Activated CD4-positive, alpha-beta T cell treated with anti-CD3 and anti-CD28 coated beads, Interleukin-2, amount 10 ng/mL, durations not matched to agents 7 days and 5 days (primary cell): ENCODE data around the gene SULT4A1. TPM values are rescaled to one million over a fixed set of nuclear protein-coding genes. Genes with fewer than 3 reads are reported as not detected.

Experiments used
- CTCF ChIA-PET: fragments of 350-600 bp; sonication (Branson Sonifier 250); formaldehyde crosslinking; loops from one replicate; lab custom pipeline; 2021; ENCODE audit warnings: antibody characterized with exemption; lab: Charles Lee
- POLR2A ChIA-PET: fragments of 350-600 bp; sonication (Branson Sonifier 250); formaldehyde crosslinking; loops from one replicate; lab custom pipeline; 2021; ENCODE audit warnings: antibody characterized with exemption; lab: Charles Lee
- DNase-seq: peaks from one replicate; pipeline ENCODE4 v3.0.0-alpha.2; 2020
- H3K27ac Mint-ChIP-seq: one replicate; pipeline ENCODE4 v1.8.0; 2021; ENCODE audit warnings: mild to moderate bottlenecking, moderate library complexity, mixed read lengths
- H3K27me3 Mint-ChIP-seq: one replicate; pipeline ENCODE4 v1.8.0; 2021; ENCODE audit warnings: mixed read lengths
- H3K36me3 Mint-ChIP-seq: one replicate; pipeline ENCODE4 v1.8.0; 2021; ENCODE audit warnings: low read depth, mixed read lengths
- H3K4me1 Mint-ChIP-seq: one replicate; pipeline ENCODE4 v1.8.0; 2021; ENCODE audit warnings: mixed read lengths
- H3K4me3 Mint-ChIP-seq: one replicate; pipeline ENCODE4 v1.8.0; 2021; ENCODE audit warnings: mild to moderate bottlenecking, moderate library complexity, mixed read lengths
- H3K9me3 Mint-ChIP-seq: one replicate; pipeline ENCODE4 v1.8.0; 2021; ENCODE audit warnings: mixed read lengths
- total RNA-seq, 2 experiments: library from RNA; stranded (reverse); gene quantifications; one replicate each; pipeline ENCODE4 v1.2.3, GENCODE V29; 2021

Gene SULT4A1
- total RNA-seq, 2 experiments from 2014 or later, result not detected

GRCh38 chr22:43802897-43803495, 59.3 kb downstream of the SULT4A1 start:
- ChIA-PET POLR2A (no interaction called here), CTCF (no interaction called here)
- no peaks in the 10 kb centered on the region for H3K36me3 Mint-ChIP-seq
- H3K27me3 Mint-ChIP-seq, result peaks cover 31% of the 10 kb centered on the region
- H3K4me3 Mint-ChIP-seq, result no peak overlapping the region
- no peak for DNase-seq
- H3K4me1 Mint-ChIP-seq, result no peaks in the 10 kb centered on the region
- H3K27ac Mint-ChIP-seq, result no peak overlapping the region
- no peaks in the 10 kb centered on the region for H3K9me3 Mint-ChIP-seq

- H3K27me3 Mint-ChIP-seq, result peaks cover 27% of the 10 kb centered on the region
These were observed 61.3 kb downstream of the SULT4A1 start for GRCh38 chr22:43800970-43801369.

DNA sequence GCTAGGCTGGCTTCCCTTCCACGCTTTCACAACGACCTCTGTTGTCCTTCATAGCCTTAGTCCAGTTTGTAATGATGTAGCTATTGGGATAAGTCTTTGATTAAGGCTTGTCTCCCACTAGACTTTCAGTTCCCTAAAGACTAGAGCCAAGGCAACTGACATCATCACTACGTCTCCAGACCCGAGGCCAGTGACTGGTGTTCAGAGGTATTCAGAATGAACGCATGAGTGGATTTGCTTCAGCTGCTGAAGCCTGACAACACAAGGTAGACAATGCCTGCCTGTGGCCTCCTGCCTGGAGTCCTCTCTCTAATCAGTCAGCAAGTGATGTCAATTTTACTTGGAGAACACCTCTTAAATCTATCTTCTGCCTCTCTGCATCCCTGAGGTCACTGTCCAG, 63.8 kb downstream of the SULT4A1 start:
- no peaks in the 10 kb centered on the region for H3K36me3 Mint-ChIP-seq
- POLR2A ChIA-PET, result no interaction called here
- peaks cover 14% of the 10 kb centered on the region for H3K27me3 Mint-ChIP-seq
- H3K9me3 Mint-ChIP-seq, result no peaks in the 10 kb centered on the region
- H3K4me1 Mint-ChIP-seq, result no peaks in the 10 kb centered on the region
- no peak overlapping the region for H3K4me3 Mint-ChIP-seq
- DNase-seq, result no peak
- CTCF ChIA-PET, result interaction anchor here (1.0 kb wide), 1 partner anchor 63 kb away, joined by 4 read pairs; no protein-coding TSS in a partner anchor
- no peak overlapping the region for H3K27ac Mint-ChIP-seq

More at GRCh38 chr22:43800970-43801369, 61.3 kb downstream of the SULT4A1 start:
- H3K4me3 Mint-ChIP-seq, result no peak overlapping the region
- CTCF ChIA-PET, result no interaction called here
- POLR2A ChIA-PET, result no interaction called here
- no peak overlapping the region for H3K27ac Mint-ChIP-seq
- H3K36me3 Mint-ChIP-seq, result no peaks in the 10 kb centered on the region
- no peaks in the 10 kb centered on the region for H3K9me3 Mint-ChIP-seq
- no peaks in the 10 kb centered on the region for H3K4me1 Mint-ChIP-seq
- DNase-seq, result no peak

- no peak for DNase-seq
- Mint-ChIP-seq H3K4me1 (no peaks in the 10 kb centered on the region), H3K9me3 (no peaks in the 10 kb centered on the region), H3K4me3 (no peak overlapping the region), H3K36me3 (no peaks in the 10 kb centered on the region), H3K27ac (no peak overlapping the region), H3K27me3 (peaks cover 12% of the 10 kb centered on the region)
- ChIA-PET CTCF (interaction anchor here (0.6 kb wide), 1 partner anchor 839 kb away, joined by 5 read pairs; no protein-coding TSS in a partner anchor), POLR2A (no interaction called here)
These were observed 65.7 kb downstream of the SULT4A1 start for GRCh38 chr22:43796567-43796966.

DNA sequence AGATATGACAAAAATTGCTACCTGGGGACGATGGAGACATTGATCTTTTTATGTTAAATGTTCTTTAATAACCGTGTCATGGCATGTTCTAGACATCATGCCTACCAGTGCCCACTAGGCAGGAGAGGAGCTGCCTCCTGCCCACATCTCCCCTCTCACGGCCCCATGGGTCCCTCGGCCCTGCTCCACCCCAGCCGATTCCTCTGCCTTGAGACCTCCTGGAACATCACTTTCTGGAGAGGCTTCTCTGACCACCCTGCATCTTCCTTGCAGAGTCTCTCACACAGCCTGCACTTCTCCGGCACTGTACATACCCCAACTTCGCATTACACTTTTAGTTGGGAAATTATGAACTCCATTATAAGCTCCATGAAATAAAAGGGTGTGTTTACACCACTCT, 67.0 kb downstream of the SULT4A1 start:
- Mint-ChIP-seq H3K4me1 (no peaks in the 10 kb centered on the region), H3K27ac (no peak overlapping the region), H3K36me3 (no peaks in the 10 kb centered on the region), H3K4me3 (no peak overlapping the region), H3K9me3 (no peaks in the 10 kb centered on the region), H3K27me3 (peaks cover 4% of the 10 kb centered on the region)
- ChIA-PET CTCF (no interaction called here), POLR2A (no interaction called here)
- no peak for DNase-seq

- H3K27ac Mint-ChIP-seq, result no peak overlapping the region
- H3K27me3 Mint-ChIP-seq, result peaks cover 6% of the 10 kb centered on the region
- CTCF ChIA-PET, result no interaction called here
These were observed 69.4 kb downstream of the SULT4A1 start for GRCh38 chr22:43792905-43793304.

GRCh38 chr22:43789452-43789851, 72.9 kb downstream of the SULT4A1 start:
- no peak for DNase-seq

More at GRCh38 chr22:43792905-43793304, 69.4 kb downstream of the SULT4A1 start:
- Mint-ChIP-seq H3K36me3 (no peaks in the 10 kb centered on the region), H3K9me3 (no peaks in the 10 kb centered on the region), H3K4me1 (no peaks in the 10 kb centered on the region), H3K4me3 (no peak overlapping the region)
- DNase-seq, result no peak
- POLR2A ChIA-PET, result no interaction called here

DNA sequence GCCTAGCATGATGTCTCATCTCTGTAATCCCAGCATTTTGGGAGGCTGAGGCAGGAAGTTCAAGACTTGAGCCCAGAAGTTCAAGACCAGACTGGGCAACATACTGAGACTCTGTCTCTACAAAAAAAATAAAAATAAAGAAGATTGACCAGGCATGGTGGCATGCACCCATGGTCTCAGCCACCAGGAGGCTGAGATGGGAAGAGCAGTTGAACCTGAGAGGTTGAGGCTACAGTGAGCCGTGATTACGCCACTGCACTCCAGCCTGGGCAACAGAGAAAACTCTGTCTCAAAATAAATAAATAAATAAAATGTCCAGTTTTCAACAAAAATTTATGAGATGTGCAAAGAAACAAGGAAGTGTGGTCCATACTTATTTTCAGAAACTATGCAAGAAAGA, 78.5 kb downstream of the SULT4A1 start:
- Mint-ChIP-seq H3K9me3 (no peaks in the 10 kb centered on the region), H3K27me3 (peaks cover 16% of the 10 kb centered on the region), H3K27ac (no peak overlapping the region), H3K4me1 (no peaks in the 10 kb centered on the region), H3K36me3 (no peaks in the 10 kb centered on the region), H3K4me3 (no peak overlapping the region)
- CTCF ChIA-PET, result no interaction called here
- POLR2A ChIA-PET, result no interaction called here
- DNase-seq, result no peak

More at GRCh38 chr22:43789452-43789851, 72.9 kb downstream of the SULT4A1 start:
- H3K27ac Mint-ChIP-seq, result no peak overlapping the region
- no peaks in the 10 kb centered on the region for H3K9me3 Mint-ChIP-seq
- no peak overlapping the region for H3K4me3 Mint-ChIP-seq
- no peaks in the 10 kb centered on the region for H3K36me3 Mint-ChIP-seq
- ChIA-PET POLR2A (no interaction called here), CTCF (no interaction called here)
- peaks cover 19% of the 10 kb centered on the region for H3K27me3 Mint-ChIP-seq
- H3K4me1 Mint-ChIP-seq, result no peaks in the 10 kb centered on the region

DNA sequence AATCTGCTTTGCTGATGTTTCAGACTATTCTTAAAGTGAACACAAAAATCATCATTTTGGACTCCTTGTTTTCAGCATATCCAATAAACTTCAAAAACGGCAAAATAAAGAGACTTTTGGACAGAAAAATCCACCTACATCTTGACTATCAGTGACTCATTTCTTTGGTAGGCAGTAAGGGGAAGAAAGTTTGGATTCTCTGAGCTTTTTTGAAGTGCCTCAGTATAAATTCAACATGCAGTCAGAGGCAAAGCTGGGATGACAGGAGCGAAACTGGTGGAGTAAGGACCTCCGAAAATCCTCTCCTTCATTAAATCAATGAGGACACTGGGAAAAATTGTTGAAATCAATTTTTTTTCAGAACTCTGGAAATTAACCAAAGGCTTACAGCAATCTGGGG, 79.9 kb downstream of the SULT4A1 start:
- no peaks in the 10 kb centered on the region for H3K36me3 Mint-ChIP-seq
- peaks cover 8% of the 10 kb centered on the region for H3K27me3 Mint-ChIP-seq
- H3K4me1 Mint-ChIP-seq, result no peaks in the 10 kb centered on the region
- POLR2A ChIA-PET, result no interaction called here
- H3K4me3 Mint-ChIP-seq, result no peak overlapping the region
- no peak overlapping the region for H3K27ac Mint-ChIP-seq
- H3K9me3 Mint-ChIP-seq, result no peaks in the 10 kb centered on the region
- CTCF ChIA-PET, result no interaction called here
- DNase-seq, result no peak

GRCh38 chr22:43777286-43777685, 85.0 kb downstream of the SULT4A1 start:
- POLR2A ChIA-PET, result no interaction called here
- H3K9me3 Mint-ChIP-seq, result no peaks in the 10 kb centered on the region

DNA sequence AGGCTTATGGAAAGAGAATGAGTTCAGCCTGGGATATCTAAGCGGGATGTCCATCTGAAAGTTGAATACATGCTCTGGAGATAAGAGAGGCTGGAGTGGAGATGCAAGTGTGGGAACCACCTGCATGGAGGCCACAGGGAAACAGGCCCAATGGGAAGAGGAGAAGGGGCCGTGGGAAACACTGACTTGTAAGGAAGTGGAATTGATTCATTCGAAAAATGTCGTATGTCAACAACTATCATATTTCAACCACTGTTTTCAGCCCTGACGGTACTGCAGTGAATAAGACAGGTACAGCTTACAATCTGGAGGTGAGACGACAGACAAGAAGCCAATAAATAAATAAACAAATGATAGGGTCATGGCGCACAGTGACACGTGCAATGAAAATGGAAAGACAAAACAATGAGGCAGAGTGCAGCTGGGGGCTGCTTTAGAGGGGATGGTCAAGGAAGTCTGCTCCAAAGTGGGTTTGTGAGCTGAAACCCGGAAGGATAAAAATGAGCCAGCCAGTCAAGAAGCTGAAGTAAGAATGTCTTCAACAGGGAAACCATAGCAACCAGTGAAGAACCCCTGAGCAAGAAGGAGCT, 86.1 kb downstream of the SULT4A1 start:
- no peaks in the 10 kb centered on the region for H3K36me3 Mint-ChIP-seq
- ChIA-PET POLR2A (no interaction called here), CTCF (no interaction called here)
- no peaks in the 10 kb centered on the region for H3K9me3 Mint-ChIP-seq
- H3K27ac Mint-ChIP-seq, result no peak overlapping the region
- no peaks in the 10 kb centered on the region for H3K4me1 Mint-ChIP-seq
- no peak overlapping the region for H3K4me3 Mint-ChIP-seq
- H3K27me3 Mint-ChIP-seq, result peaks cover 2% of the 10 kb centered on the region
- DNase-seq, result no peak

More at GRCh38 chr22:43777286-43777685, 85.0 kb downstream of the SULT4A1 start:
- no peak overlapping the region for H3K27ac Mint-ChIP-seq
- H3K4me1 Mint-ChIP-seq, result no peaks in the 10 kb centered on the region
- no peak for DNase-seq
- H3K4me3 Mint-ChIP-seq, result no peak overlapping the region
- CTCF ChIA-PET, result no interaction called here
- peaks cover 2% of the 10 kb centered on the region for H3K27me3 Mint-ChIP-seq
- H3K36me3 Mint-ChIP-seq, result no peaks in the 10 kb centered on the region
